Stimulated activated CD4-positive, alpha-beta T cell treated with anti-CD3 and anti-CD28 coated beads, Interleukin-1b, Interleukin-23, amount 100 ng/mL, for 4 hours (primary cell): ENCODE results near the gene ENDOV.

Experiments used
- DNase-seq, 2 donors: peaks; one replicate each; pipeline ENCODE4 v3.0.0-alpha.2; 2020; ENCODE audit warnings: low read depth in 2 of 2

Gene ENDOV

DNA sequence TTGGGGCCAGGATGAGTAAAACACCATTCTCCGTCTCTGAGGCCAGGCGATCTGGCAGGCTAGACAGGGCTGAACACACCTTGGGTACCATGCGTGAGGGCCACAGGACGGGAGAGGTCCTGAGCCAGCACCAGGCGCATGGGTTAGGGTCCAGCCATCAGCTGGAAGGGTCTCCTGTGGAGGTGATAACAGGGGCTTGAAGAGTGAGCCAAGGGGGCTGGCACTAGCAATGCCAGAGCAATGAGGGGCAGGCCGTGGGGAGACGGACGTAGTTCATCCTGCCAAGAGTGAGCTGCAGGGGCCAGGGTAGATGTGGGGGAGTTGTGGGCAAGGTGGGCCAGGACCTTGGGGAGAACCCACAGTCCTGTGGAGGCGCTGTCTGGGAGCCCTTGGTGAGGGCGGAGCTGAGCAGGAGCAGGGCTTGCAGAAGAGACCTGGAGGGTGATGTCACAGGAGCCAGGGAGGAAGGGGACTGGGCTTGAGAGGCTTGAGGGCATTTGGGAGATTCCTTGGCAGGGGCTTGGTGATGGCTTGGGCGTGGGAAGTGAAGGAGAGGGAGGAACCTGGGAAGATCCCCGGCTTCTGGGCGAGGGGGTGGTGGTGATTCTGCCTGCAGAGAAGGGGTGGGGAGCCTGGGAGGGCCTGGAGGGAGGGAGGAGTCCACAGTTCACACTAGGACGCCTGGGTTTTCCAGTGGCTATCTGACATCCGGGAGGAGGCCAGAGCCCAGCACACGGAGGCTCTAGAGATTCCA is 67.8 kb downstream of the ENDOV start:
- DNase-seq, result no peak

DNA sequence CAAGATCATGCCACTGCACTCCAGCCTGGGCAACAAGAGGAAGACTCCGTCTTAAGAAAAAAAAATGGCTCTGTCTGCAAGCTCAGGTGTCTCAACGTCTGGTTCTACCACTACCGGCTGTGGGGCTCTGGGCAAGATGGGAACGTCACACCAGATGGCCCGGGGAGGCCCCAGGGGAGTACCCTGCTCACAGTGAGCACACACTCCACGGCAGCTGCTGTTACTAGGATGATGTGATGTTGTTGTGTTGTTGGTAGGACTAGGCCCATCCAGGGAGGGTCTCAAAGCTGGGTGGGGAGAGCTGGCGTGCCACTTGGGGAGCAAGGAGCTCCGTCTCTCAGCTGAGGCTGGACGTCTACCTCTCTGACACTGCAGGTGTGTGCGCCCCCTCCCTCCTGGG is 70.9 kb downstream of the ENDOV start:
- DNase-seq, result no peak

DNA sequence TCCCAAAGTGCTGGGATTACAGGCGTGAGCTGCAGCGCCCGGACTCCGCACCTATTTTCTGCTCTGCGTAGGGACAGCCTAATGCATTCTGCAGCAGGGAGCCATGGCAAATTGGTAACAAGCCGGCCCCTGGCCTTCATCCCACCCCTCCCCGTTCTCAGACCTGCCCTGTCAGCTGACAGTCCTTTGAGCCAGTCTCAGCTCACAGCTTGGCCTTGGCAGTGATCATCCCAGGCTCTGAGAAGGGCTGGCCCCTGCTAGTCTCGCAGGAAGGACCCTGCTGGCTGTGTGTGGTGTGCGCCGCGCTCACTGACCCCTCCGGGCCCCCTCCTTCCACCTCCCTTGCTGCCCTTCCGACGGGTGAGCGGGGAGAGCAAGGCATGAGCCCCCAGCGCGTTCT is 71.7 kb downstream of the ENDOV start:
- no peak for DNase-seq

DNA sequence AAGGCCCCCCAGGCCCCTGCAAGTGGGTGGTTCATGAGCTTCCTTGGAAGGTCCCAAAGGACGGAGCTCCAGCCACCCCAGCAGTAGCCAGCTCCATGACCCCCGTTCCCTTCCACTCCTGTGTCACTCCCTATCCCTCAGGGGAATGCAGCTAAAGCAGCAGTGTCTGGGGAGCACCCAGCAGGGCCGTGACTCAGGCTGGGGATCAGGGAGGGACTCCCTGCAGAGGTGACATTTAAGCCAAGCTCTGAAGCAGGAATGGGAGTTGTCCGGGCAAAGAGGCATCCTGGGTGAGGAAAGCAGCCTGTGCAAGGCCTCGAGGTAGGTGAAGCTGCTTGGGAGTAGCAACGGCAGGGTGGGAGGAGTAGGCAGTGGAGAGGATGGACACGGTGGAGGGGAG is 72.5 kb downstream of the ENDOV start:
- no peak for DNase-seq
